Activated naive CD8-positive, alpha-beta T cell treated with anti-CD3 and anti-CD28 coated beads, Interleukin-2, amount 50 U/mL, for 24 hours (primary cell): ENCODE measurements around the gene PFDN6.

Experiments
- ATAC-seq: fragments of 150-1000 bp; cut with Tn5 transposase; one replicate; pipeline ENCODE4 v1.10.0; 2021
- DNase-seq: peaks from one replicate; pipeline ENCODE4 v3.0.0; 2021
- H3K27ac Mint-ChIP-seq: one replicate; pipeline ENCODE4 v1.8.0; 2021; ENCODE audit warnings: mild to moderate bottlenecking, mixed read lengths
- H3K27me3 Mint-ChIP-seq: one replicate; pipeline ENCODE4 v1.8.0; 2021; ENCODE audit warnings: mixed read lengths
- H3K36me3 Mint-ChIP-seq: one replicate; pipeline ENCODE4 v1.8.0; 2021; ENCODE audit warnings: low read depth, mixed read lengths
- H3K4me1 Mint-ChIP-seq: one replicate; pipeline ENCODE4 v1.8.0; 2021; ENCODE audit warnings: mixed read lengths
- H3K4me3 Mint-ChIP-seq: one replicate; pipeline ENCODE4 v1.8.0; 2021; ENCODE audit warnings: mild to moderate bottlenecking, moderate library complexity, mixed read lengths
- H3K9me3 Mint-ChIP-seq: one replicate; pipeline ENCODE4 v1.8.0; 2021; ENCODE audit warnings: mixed read lengths

PFDN6 gene

DNA sequence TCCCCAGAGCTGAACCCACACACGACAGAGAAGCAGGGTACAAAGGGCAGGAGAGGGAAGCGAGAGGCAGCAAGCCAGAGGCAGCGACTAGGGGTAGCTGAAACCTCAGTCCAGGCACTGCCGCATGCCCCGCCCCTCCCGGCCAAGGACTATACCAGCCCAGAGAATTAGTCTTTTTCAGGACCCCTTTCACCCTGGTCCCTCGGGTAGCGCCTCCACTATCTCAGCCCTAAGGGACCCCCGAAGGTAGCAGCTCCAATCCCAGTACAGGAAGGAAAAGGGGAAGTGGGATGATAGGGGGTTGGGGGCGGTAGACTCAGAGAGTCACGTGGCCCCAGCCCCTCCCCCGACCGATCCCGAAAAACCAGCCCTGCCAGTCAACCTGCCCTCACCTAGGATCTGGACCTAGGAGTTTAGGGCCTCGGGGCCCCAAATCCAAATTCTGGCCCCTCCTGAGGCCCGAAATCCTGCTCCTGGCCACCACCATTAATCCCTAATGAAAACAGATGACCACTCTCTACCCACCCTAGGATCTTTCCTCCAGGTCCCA, 8.1 kb downstream of the PFDN6 start:
- H3K4me1 Mint-ChIP-seq, result peaks cover 34% of the 10 kb centered on the region
- H3K9me3 Mint-ChIP-seq, result no peaks in the 10 kb centered on the region
- H3K36me3 Mint-ChIP-seq, result peaks cover 30% of the 10 kb centered on the region
- H3K27me3 Mint-ChIP-seq, result no peaks in the 10 kb centered on the region
- DNase-seq (no peak), ATAC-seq (no peak)
- peak overlapping the region; percentile 93 for H3K4me3 Mint-ChIP-seq
- peak overlapping the region; percentile 59 for H3K27ac Mint-ChIP-seq

DNA sequence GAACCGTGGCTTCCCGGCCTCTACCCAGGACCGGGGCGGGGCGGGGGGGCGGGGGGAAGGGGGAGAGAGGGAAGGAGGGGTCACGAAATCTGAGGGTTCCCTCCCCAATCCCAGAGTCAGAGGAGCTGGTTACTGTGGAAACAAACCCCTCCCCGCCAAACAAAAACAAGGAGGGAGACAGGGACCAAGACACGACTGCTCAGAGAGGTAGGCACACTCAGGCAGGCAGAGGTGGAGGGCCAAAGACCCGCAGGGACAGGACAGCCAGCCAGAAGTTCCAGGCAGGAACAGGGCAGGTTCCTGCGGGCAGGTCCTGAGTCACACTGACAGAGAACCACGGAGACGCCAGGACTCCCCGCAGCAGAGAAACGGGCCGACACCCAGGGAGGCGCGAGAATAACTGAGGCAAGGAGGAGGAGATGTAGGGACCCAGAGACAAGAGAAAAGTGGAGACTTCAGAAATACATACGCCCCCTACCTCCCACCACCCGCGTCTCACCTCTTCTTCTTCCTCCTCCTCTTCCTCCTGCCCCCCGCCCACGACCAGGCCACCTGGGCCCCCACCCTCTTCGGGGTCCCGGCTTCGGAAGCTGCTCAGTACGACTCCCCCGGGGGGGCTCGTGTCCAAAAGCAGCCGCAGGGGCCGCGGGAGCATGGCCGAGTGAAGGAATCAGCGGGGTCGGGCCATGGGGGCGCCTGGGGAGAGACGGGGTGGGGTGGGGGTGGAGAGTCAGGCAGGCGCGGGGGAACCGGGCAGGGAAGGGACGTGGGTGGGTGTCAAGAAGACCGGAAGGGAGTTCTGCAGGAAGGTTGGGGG, 8.8 kb downstream of the PFDN6 start:
- no peaks in the 10 kb centered on the region for H3K9me3 Mint-ChIP-seq
- peaks cover 29% of the 10 kb centered on the region for H3K36me3 Mint-ChIP-seq
- peak overlapping the region; percentile 98 for H3K27ac Mint-ChIP-seq
- H3K4me3 Mint-ChIP-seq, result peak overlapping the region; percentile 93
- ATAC-seq (peak; percentile 44), DNase-seq (peak; percentile 66)
- peaks cover 33% of the 10 kb centered on the region for H3K4me1 Mint-ChIP-seq
- H3K27me3 Mint-ChIP-seq, result no peaks in the 10 kb centered on the region

- no peaks in the 10 kb centered on the region for H3K9me3 Mint-ChIP-seq
- peak within 1 kb of the TSS; percentile 93 for H3K4me3 Mint-ChIP-seq
- peak; percentile 21 for ATAC-seq
- peak within 1 kb of the TSS; percentile 98 for H3K27ac Mint-ChIP-seq
- no peaks in the 10 kb centered on the region for H3K27me3 Mint-ChIP-seq
- peaks cover 36% of the 10 kb centered on the region for H3K4me1 Mint-ChIP-seq
- peak; percentile 69 for DNase-seq
- peaks cover 34% of the 10 kb centered on the region for H3K36me3 Mint-ChIP-seq
Observed at GRCh38 chr6:33298773-33299236, 9.4 kb downstream of the PFDN6 start, which contains the start of gene RGL2. Gene RGL2 (minus strand): TSS chr6:33298942. CDS start chr6:33298610, 332 bp downstream.

GRCh38 chr6:33299237-33299944, 10.0 kb downstream of the PFDN6 start:
- H3K4me1 Mint-ChIP-seq, result peaks cover 40% of the 10 kb centered on the region

GRCh38 chr6:33301877-33302276, 12.5 kb downstream of the PFDN6 start:
- Mint-ChIP-seq H3K27me3 (no peaks in the 10 kb centered on the region), H3K4me3 (peak overlapping the region; percentile 3), H3K27ac (no peak overlapping the region), H3K9me3 (no peaks in the 10 kb centered on the region), H3K4me1 (peaks cover 54% of the 10 kb centered on the region), H3K36me3 (peaks cover 47% of the 10 kb centered on the region)
- DNase-seq (no peak), ATAC-seq (no peak)

More at GRCh38 chr6:33299237-33299944, 10.0 kb downstream of the PFDN6 start:
- DNase-seq, result peak; percentile 96
- H3K9me3 Mint-ChIP-seq, result no peaks in the 10 kb centered on the region
- H3K36me3 Mint-ChIP-seq, result peaks cover 35% of the 10 kb centered on the region
- H3K4me3 Mint-ChIP-seq, result peak overlapping the region; percentile 93
- peak; percentile 86 for ATAC-seq
- H3K27ac Mint-ChIP-seq, result peak overlapping the region; percentile 98
- H3K27me3 Mint-ChIP-seq, result no peaks in the 10 kb centered on the region

DNA sequence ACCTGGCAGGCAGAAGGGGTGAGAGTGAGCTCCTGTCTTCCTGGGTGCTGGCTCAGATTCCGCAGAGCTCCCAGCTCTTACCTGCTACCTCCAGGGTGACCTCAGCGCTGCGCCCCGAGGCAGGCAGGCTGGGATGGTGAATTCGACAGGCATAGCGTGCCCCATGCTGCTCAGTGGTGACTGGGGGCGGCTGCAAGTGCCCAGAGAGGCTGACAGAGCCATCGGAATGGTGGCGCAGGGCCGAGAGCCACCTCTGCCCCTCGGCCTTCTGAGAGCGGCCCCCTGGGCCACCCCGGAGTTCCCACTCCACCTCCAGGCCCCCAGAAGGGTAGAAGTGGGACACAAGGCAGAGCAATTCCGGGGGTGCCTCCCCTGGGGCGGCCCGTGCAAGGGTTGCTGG, 14.8 kb downstream of the PFDN6 start:
- peak overlapping the region; percentile 87 for H3K27ac Mint-ChIP-seq

DNA sequence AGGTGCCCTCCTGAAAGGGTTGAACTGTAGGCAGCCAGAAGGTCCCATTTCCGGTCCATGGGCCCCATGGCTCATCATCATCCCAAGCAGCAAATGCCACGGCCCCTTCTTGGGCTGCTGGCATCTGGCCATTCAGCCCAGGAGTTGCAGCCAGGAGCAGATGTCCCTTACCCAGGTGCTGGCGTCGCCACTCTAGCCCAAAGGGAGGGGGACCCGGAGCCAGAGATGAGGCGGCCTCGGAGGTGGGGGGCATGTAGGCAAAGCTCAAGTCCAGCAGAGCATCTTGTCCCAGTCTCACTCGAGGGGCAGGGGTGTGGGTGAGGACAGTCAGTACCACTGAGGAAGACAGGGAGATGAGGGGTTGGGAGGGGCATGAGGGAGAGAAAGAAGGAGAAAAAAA, 15.7 kb downstream of the PFDN6 start:
- Mint-ChIP-seq H3K4me3 (no peak overlapping the region), H3K36me3 (peaks cover 51% of the 10 kb centered on the region), H3K9me3 (no peaks in the 10 kb centered on the region), H3K27me3 (no peaks in the 10 kb centered on the region), H3K4me1 (peaks cover 51% of the 10 kb centered on the region), H3K27ac (peak overlapping the region; percentile 52)
- no peak for DNase-seq
- ATAC-seq, result no peak

More for the DNA sequence above, 14.8 kb downstream of the PFDN6 start:
- H3K4me1 Mint-ChIP-seq, result peaks cover 58% of the 10 kb centered on the region
- no peaks in the 10 kb centered on the region for H3K27me3 Mint-ChIP-seq
- ATAC-seq, result no peak
- no peak for DNase-seq
- H3K9me3 Mint-ChIP-seq, result no peaks in the 10 kb centered on the region
- H3K4me3 Mint-ChIP-seq, result no peak overlapping the region
- peaks cover 55% of the 10 kb centered on the region for H3K36me3 Mint-ChIP-seq

GRCh38 chr6:33306356-33306755, 17.0 kb downstream of the PFDN6 start:
- Mint-ChIP-seq H3K27ac (peak overlapping the region; percentile 52), H3K4me1 (peaks cover 46% of the 10 kb centered on the region), H3K36me3 (peaks cover 51% of the 10 kb centered on the region), H3K9me3 (no peaks in the 10 kb centered on the region), H3K27me3 (no peaks in the 10 kb centered on the region), H3K4me3 (no peak overlapping the region)
- DNase-seq, result no peak
- no peak for ATAC-seq

GRCh38 chr6:33312361-33313104, 23.1 kb downstream of the PFDN6 start:
- Mint-ChIP-seq H3K4me3 (peak overlapping the region; percentile 95), H3K27ac (peak overlapping the region; percentile 97), H3K27me3 (no peaks in the 10 kb centered on the region), H3K36me3 (peaks cover 29% of the 10 kb centered on the region), H3K4me1 (peaks cover 65% of the 10 kb centered on the region), H3K9me3 (no peaks in the 10 kb centered on the region)
- DNase-seq (peak; percentile 79), ATAC-seq (peak; percentile 34)

GRCh38 chr6:33313105-33313708, 23.8 kb downstream of the PFDN6 start:
- peaks cover 65% of the 10 kb centered on the region for H3K4me1 Mint-ChIP-seq

GRCh38 chr6:33313709-33314514, 24.5 kb downstream of the PFDN6 start, which contains the start of gene TAPBP:
Gene TAPBP (minus strand): TSS chr6:33314078. CDS start chr6:33314041, 37 bp downstream.
- DNase-seq, result peak; percentile 88
- H3K27me3 Mint-ChIP-seq, result no peaks in the 10 kb centered on the region
- H3K27ac Mint-ChIP-seq, result peak within 1 kb of the TSS; percentile 97
- peaks cover 31% of the 10 kb centered on the region for H3K36me3 Mint-ChIP-seq
- no peaks in the 10 kb centered on the region for H3K9me3 Mint-ChIP-seq
- peak; percentile 78 for ATAC-seq
- peak within 1 kb of the TSS; percentile 95 for H3K4me3 Mint-ChIP-seq
- peaks cover 65% of the 10 kb centered on the region for H3K4me1 Mint-ChIP-seq

More at GRCh38 chr6:33313105-33313708, 23.8 kb downstream of the PFDN6 start:
- ATAC-seq, result no peak
- Mint-ChIP-seq H3K4me3 (peak overlapping the region; percentile 95), H3K36me3 (peaks cover 32% of the 10 kb centered on the region), H3K27ac (peak overlapping the region; percentile 97), H3K9me3 (no peaks in the 10 kb centered on the region), H3K27me3 (no peaks in the 10 kb centered on the region)
- peak; percentile 66 for DNase-seq

DNA sequence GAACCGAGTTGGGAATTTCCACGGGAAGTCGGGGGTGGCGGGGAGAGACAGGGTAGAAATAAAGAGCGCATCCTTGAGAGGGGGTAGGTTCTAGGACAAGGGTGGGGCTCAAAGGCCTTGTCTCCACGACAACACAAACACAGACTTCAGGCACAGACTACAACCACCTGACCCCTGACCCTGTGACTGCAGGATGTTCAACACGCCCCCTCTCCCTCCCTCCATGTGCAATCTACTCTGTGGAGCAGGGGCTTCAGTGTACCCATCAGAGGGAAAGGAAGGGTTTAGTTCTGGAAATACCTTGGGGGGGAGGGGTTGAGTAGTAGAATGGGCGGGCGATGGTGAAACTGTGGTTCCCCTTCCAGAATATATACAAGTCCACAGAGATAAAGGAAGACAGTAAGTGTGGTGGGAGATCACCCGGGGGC, 25.1 kb downstream of the PFDN6 start:
- DNase-seq (peak; percentile 64), ATAC-seq (peak; percentile 56)
- no peaks in the 10 kb centered on the region for H3K27me3 Mint-ChIP-seq
- peak overlapping the region; percentile 97 for H3K27ac Mint-ChIP-seq
- H3K4me1 Mint-ChIP-seq, result peaks cover 69% of the 10 kb centered on the region
- H3K36me3 Mint-ChIP-seq, result peaks cover 34% of the 10 kb centered on the region
- H3K4me3 Mint-ChIP-seq, result peak overlapping the region; percentile 95
- H3K9me3 Mint-ChIP-seq, result no peaks in the 10 kb centered on the region
